Muscle of leg (tissue), 11 donors: ENCODE measurements around the gene HIBCH. TPM values are rescaled to one million over a fixed set of nuclear protein-coding genes. Genes with fewer than 3 reads are reported as not detected.
"Not testable (repeated sequence)": the region's sequence is repeated elsewhere in the genome, so short reads cannot be mapped to it uniquely, and the experiment has no call there.

Experiments
- DNase-seq: peaks from one replicate; pipeline ENCODE4 v3.0.0; 2013
- H3K27ac ChIP-seq: one replicate; pipeline ENCODE4 v1.5.1; 2013; ENCODE audit warnings: mild to moderate bottlenecking, low read length, control low read depth
- H3K27me3 ChIP-seq: one replicate; pipeline ENCODE4 v1.6.1; 2013; ENCODE audit warnings: low read length; ENCODE audit not compliant: control insufficient read depth, insufficient read depth
- H3K36me3 ChIP-seq: one replicate; pipeline ENCODE4 v1.6.1; 2013; ENCODE audit warnings: low read length; ENCODE audit not compliant: control insufficient read depth, insufficient read depth
- H3K4me1 ChIP-seq: one replicate; pipeline ENCODE4 v1.6.1; 2013; ENCODE audit warnings: low read length; ENCODE audit not compliant: control insufficient read depth, insufficient read depth
- H3K4me3 ChIP-seq: one replicate; pipeline ENCODE4 v1.5.1; 2013; ENCODE audit warnings: low read length, control low read depth
- H3K9me3 ChIP-seq: replicated peaks from 2 replicates; pipeline ENCODE4 v1.6.1; 2013; ENCODE audit warnings: low read depth, low read length; ENCODE audit not compliant: control insufficient read depth
- WGBS: methylation state at CpG from one replicate; pipeline ENCODE4 v1.1.5; 2013; ENCODE audit warnings: missing lambda C conversion rate; ENCODE audit not compliant: insufficient coverage; 5-methylcytosine and 5-hydroxymethylcytosine counted together
- polyA plus RNA-seq, 8 donors: library from polyadenylated mRNA; unstranded; fragments of 120-200 nt; gene quantifications; one replicate each; pipeline versions ENCODE4 v1.2.1 to v1.2.3, GENCODE V29; 2013; ENCODE audit warnings: inconsistent platforms in 1 of 8, low replicate concordance in 1 of 8; ENCODE audit not compliant: insufficient read length in 8 of 8, insufficient read depth in 1 of 8
- total RNA-seq: library from RNA; stranded (reverse); fragments of 120-200 nt; gene quantifications from one replicate; pipeline ENCODE4 v1.2.4, GENCODE V29; 2013

Gene HIBCH
- total and polyA plus RNA-seq, 9 donors: 21.5 to 39.6 (median 30.0) TPM

- 93% methylated on average over 3 of the region's 5 CpGs for WGBS
- Histone ChIP-seq H3K4me3 (no peak overlapping the region), H3K9me3 (no peaks in the 10 kb centered on the region), H3K4me1 (no peaks in the 10 kb centered on the region), H3K27me3 (no peaks in the 10 kb centered on the region), H3K36me3 (peaks cover 19% of the 10 kb centered on the region), H3K27ac (no peak overlapping the region)
- peak; percentile 5 for DNase-seq
Measured at GRCh38 chr2:190280565-190281350, 38.9 kb downstream of the HIBCH start.

GRCh38 chr2:190279256-190280134, 40.1 kb downstream of the HIBCH start:
- not testable (repeated sequence) for H3K4me3 ChIP-seq, H3K4me1 ChIP-seq, DNase-seq, H3K27ac ChIP-seq, H3K27me3 ChIP-seq, H3K9me3 ChIP-seq
- 91% methylated on average over 6 of the region's 12 CpGs for WGBS
- peaks cover 12% of the 10 kb centered on the region for H3K36me3 ChIP-seq

GRCh38 chr2:190277234-190278112, 42.2 kb downstream of the HIBCH start:
- DNase-seq: peak; percentile 27
- H3K4me1 ChIP-seq: no peaks in the 10 kb centered on the region
- no peaks in the 10 kb centered on the region for H3K27me3 ChIP-seq
- no peaks in the 10 kb centered on the region for H3K9me3 ChIP-seq
- H3K27ac ChIP-seq: no peak overlapping the region
- no peak overlapping the region for H3K4me3 ChIP-seq
- H3K36me3 ChIP-seq: peaks cover 10% of the 10 kb centered on the region
- no CpG with 5 or more reads among the region's 4 CpGs for WGBS

- H3K4me1 ChIP-seq: no peaks in the 10 kb centered on the region
- no peaks in the 10 kb centered on the region for H3K27me3 ChIP-seq
- peaks cover 4% of the 10 kb centered on the region for H3K36me3 ChIP-seq
- H3K9me3 ChIP-seq: no peaks in the 10 kb centered on the region
- no peak for DNase-seq
- no peak overlapping the region for H3K4me3 ChIP-seq
- no CpG with 5 or more reads among the region's 2 CpGs for WGBS
- H3K27ac ChIP-seq: no peak overlapping the region
Measured at GRCh38 chr2:190272457-190272842, 47.2 kb downstream of the HIBCH start.

GRCh38 chr2:190271783-190272456, 47.7 kb downstream of the HIBCH start:
- H3K27me3 ChIP-seq: no peaks in the 10 kb centered on the region
- H3K36me3 ChIP-seq: peaks cover 4% of the 10 kb centered on the region
- H3K27ac ChIP-seq: no peak overlapping the region
- no peak for DNase-seq
- H3K4me3 ChIP-seq: no peak overlapping the region
- no peaks in the 10 kb centered on the region for H3K4me1 ChIP-seq
- 82% methylated on average over 5 of the region's 7 CpGs for WGBS
- no peaks in the 10 kb centered on the region for H3K9me3 ChIP-seq

GRCh38 chr2:190270298-190270697, 49.3 kb downstream of the HIBCH start:
- Histone ChIP-seq H3K36me3 (no peaks in the 10 kb centered on the region), H3K9me3 (no peaks in the 10 kb centered on the region), H3K4me1 (no peaks in the 10 kb centered on the region), H3K27me3 (no peaks in the 10 kb centered on the region), H3K4me3 (no peak overlapping the region), H3K27ac (no peak overlapping the region)
- no CpG with 5 or more reads among the region's 3 CpGs for WGBS
- DNase-seq: no peak

- not testable (repeated sequence) for H3K27ac ChIP-seq, H3K4me1 ChIP-seq, H3K36me3 ChIP-seq, DNase-seq, H3K9me3 ChIP-seq, H3K4me3 ChIP-seq, H3K27me3 ChIP-seq
- WGBS: 100% methylated on average over 2 of the region's 3 CpGs
Measured at GRCh38 chr2:190269699-190270098, 49.9 kb downstream of the HIBCH start.

GRCh38 chr2:190267302-190267701, 52.3 kb downstream of the HIBCH start:
- Histone ChIP-seq H3K4me3 (no peak overlapping the region), H3K9me3 (no peaks in the 10 kb centered on the region), H3K27me3 (no peaks in the 10 kb centered on the region), H3K27ac (no peak overlapping the region), H3K36me3 (no peaks in the 10 kb centered on the region), H3K4me1 (no peaks in the 10 kb centered on the region)
- no CpG with 5 or more reads among the region's 4 CpGs for WGBS
- DNase-seq: no peak

GRCh38 chr2:190266314-190266713, 53.3 kb downstream of the HIBCH start:
- 100% methylated on average over 3 of the region's 9 CpGs for WGBS
- H3K4me1 ChIP-seq: no peaks in the 10 kb centered on the region
- H3K36me3 ChIP-seq: no peaks in the 10 kb centered on the region
- H3K9me3 ChIP-seq: no peaks in the 10 kb centered on the region
- H3K27me3 ChIP-seq: no peaks in the 10 kb centered on the region
- no peak overlapping the region for H3K4me3 ChIP-seq
- H3K27ac ChIP-seq: no peak overlapping the region
- DNase-seq: no peak
